Panc1 (cell line): ENCODE results near the gene BCAN. TPM values are rescaled to one million over a fixed set of nuclear protein-coding genes. Genes with fewer than 3 reads are reported as not detected.

Source experiments
- ATAC-seq: fragments of 200-7000 bp; cut with Tn5 transposase; 2 replicates; pipeline ENCODE4 v1.9.1; 2020; ENCODE audit warnings: mild to moderate bottlenecking, moderate library complexity
- BruUV-seq: library from RNA; stranded (reverse); fragments of 400-500 nt; replicated peaks from 2 replicates; lab custom pipeline; 2021; lab: Mats Ljungman, UMichigan
- CTCF ChIA-PET: fragments of 300-600 bp; sonication (Branson Sonifier 250); formaldehyde crosslinking; loops from one replicate; lab custom pipeline; 2022; ENCODE audit warnings: antibody characterized with exemption; lab: Charles Lee
- POLR2A ChIA-PET: fragments of 300-600 bp; sonication (Branson Sonifier 250); formaldehyde crosslinking; loops from one replicate; lab custom pipeline; 2022; ENCODE audit warnings: antibody characterized with exemption; lab: Charles Lee
- DNase-seq: peaks from one replicate; pipeline ENCODE4 v3.0.0-alpha.2; 2010; ENCODE audit warnings: low read depth, low spot score
- H3K27ac ChIP-seq: 2 replicates; pipeline ENCODE4 v1.5.1; 2011; ENCODE audit warnings: mild to moderate bottlenecking, low read length, inconsistent platforms
- H3K27me3 ChIP-seq: fragments of 200-500 bp; sonication (Bioruptor generic); 2 replicates; pipeline ENCODE4 v1.6.0; 2014; ENCODE audit warnings: low read length, inconsistent platforms; ENCODE audit not compliant: control insufficient read depth, insufficient read depth
- H3K36me3 ChIP-seq: fragments of 200-500 bp; sonication (Bioruptor generic); 2 replicates; pipeline ENCODE4 v1.5.1; 2014; ENCODE audit warnings: inconsistent platforms, mild to moderate bottlenecking, low read length, moderate library complexity; ENCODE audit not compliant: control insufficient read depth, insufficient read depth
- H3K4me1 ChIP-seq: 2 replicates; pipeline ENCODE4 v1.5.1; 2011; ENCODE audit warnings: inconsistent platforms, mild to moderate bottlenecking, low read length, moderate library complexity; ENCODE audit not compliant: control insufficient read depth, insufficient read depth
- H3K4me3 ChIP-seq, 2 experiments: 2 replicates each; pipeline ENCODE4 v1.5.1; 2011 to 2012; ENCODE audit warnings: low read depth in 2 of 2, low read length in 2 of 2, mild to moderate bottlenecking in 2 of 2, inconsistent platforms in 1 of 2, moderate library complexity in 1 of 2
- H3K9me3 ChIP-seq: fragments of 200-500 bp; sonication (Bioruptor generic); 2 replicates; pipeline ENCODE4 v1.5.1; 2014; ENCODE audit warnings: low read depth, mild to moderate bottlenecking, inconsistent platforms, low read length, moderate library complexity; ENCODE audit not compliant: control insufficient read depth, insufficient read depth
- POLR2AphosphoS5 ChIP-seq: IDR thresholded peaks from 2 replicates; pipeline ENCODE4 v1.6.1; 2012; ENCODE audit warnings: mild to moderate bottlenecking, low read depth, low read length, moderate library complexity
- SIN3A ChIP-seq: IDR thresholded peaks from 2 replicates; pipeline ENCODE4 v1.6.1; 2012; ENCODE audit warnings: low read depth, mild to moderate bottlenecking, low read length, moderate library complexity, borderline replicate concordance; ENCODE audit not compliant: insufficient read depth
- TCF7L2 ChIP-seq: IDR thresholded peaks from 2 replicates; pipeline ENCODE4 v1.6.1; 2011; ENCODE audit warnings: mild to moderate bottlenecking, low read depth, low read length, inconsistent platforms
- in situ Hi-C: cut with HindIII; loops from 2 replicates; pipeline ENCODE4 v1.10.0; 2016; ENCODE audit warnings: low sequenced_read_pairs, low pct_unique_long_range_greater_than_20kb
- intact Hi-C: fragments of 100-400 bp; cut with micrococcal nuclease; formaldehyde crosslinking; loops from one replicate; pipeline ENCODE4 v1.10.0; 2022; ENCODE audit not compliant: unreplicated experiment
- total RNA-seq: library from RNA; stranded (reverse); gene quantifications from one replicate; pipeline ENCODE4 v1.2.1, GENCODE V29; 2021; ENCODE audit not compliant: unreplicated experiment
- TF ChIP-seq, protein P1 (sequence below): fragments of 450-650 bp; IDR thresholded peaks from 2 replicates; pipeline ENCODE4 v1.5.1; 2017; ENCODE audit warnings: mild to moderate bottlenecking
- TF ChIP-seq, protein P2 (sequence below), 2 experiments: IDR thresholded peaks; 2 replicates each; pipeline ENCODE4 v1.6.1; 2011 to 2012; ENCODE audit warnings: low read depth in 2 of 2, control low read depth in 1 of 2, low read length in 1 of 2, mild to moderate bottlenecking in 1 of 2, moderate library complexity in 1 of 2; ENCODE audit not compliant: insufficient read depth in 1 of 2

BCAN gene
- total RNA-seq, 1 experiment from 2014 or later = 0.57 TPM

DNA sequence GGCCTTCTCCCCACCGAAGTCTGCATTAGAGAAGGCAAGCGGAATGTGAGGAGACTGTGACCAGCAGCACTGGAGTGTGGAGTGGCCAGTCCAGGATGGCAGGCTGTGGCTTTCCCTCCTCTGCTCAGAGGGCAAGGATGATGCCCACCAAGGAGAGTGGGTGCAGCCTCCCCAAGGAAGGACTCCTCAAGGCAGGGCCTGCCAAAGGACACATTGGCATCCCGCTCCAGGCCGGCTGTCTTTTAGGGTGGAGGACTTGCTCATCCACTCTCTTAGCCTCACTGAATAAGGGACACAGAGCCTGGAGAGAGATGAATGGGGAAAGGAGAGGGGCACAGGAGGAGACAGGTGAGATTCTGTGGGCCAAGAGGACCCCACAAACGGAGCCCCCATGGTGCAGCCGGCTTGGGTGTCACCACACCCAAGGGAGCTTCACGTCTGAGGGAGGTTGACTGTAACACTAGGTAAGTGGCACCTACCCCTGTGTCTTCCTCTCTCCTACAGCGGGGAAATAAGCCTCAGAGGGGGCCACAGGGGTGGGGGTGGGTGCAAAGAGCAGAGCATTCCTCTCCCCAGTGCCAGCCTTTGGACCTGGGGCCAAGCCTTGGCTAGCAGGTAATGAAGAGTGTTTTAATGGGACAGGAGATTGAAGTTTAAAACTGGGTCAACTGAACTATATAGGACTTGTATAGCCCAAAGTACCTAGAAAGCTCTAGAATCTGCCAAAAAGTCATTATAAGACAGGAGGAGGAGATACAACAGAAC is 39.5 kb downstream of the BCAN start:
- BruUV-seq = no TSS peak
- in situ Hi-C loops (no loop called here), intact Hi-C loops (no loop called here)
- Histone ChIP-seq H3K36me3 (no peaks in the 10 kb centered on the region), H3K27ac (no peak overlapping the region), H3K9me3 (no peaks in the 10 kb centered on the region), H3K27me3 (no peaks in the 10 kb centered on the region), H3K4me1 (peaks cover 11% of the 10 kb centered on the region), H3K4me3 (no peak overlapping the region)
- ATAC-seq (no peak), DNase-seq (no peak)
- TF ChIP-seq POLR2AphosphoS5 = no peak
- TF ChIP-seq TCF7L2 = no peak
- TF ChIP-seq, protein P1, sequence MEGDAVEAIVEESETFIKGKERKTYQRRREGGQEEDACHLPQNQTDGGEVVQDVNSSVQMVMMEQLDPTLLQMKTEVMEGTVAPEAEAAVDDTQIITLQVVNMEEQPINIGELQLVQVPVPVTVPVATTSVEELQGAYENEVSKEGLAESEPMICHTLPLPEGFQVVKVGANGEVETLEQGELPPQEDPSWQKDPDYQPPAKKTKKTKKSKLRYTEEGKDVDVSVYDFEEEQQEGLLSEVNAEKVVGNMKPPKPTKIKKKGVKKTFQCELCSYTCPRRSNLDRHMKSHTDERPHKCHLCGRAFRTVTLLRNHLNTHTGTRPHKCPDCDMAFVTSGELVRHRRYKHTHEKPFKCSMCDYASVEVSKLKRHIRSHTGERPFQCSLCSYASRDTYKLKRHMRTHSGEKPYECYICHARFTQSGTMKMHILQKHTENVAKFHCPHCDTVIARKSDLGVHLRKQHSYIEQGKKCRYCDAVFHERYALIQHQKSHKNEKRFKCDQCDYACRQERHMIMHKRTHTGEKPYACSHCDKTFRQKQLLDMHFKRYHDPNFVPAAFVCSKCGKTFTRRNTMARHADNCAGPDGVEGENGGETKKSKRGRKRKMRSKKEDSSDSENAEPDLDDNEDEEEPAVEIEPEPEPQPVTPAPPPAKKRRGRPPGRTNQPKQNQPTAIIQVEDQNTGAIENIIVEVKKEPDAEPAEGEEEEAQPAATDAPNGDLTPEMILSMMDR = no peak
- TF ChIP-seq, protein P2, sequence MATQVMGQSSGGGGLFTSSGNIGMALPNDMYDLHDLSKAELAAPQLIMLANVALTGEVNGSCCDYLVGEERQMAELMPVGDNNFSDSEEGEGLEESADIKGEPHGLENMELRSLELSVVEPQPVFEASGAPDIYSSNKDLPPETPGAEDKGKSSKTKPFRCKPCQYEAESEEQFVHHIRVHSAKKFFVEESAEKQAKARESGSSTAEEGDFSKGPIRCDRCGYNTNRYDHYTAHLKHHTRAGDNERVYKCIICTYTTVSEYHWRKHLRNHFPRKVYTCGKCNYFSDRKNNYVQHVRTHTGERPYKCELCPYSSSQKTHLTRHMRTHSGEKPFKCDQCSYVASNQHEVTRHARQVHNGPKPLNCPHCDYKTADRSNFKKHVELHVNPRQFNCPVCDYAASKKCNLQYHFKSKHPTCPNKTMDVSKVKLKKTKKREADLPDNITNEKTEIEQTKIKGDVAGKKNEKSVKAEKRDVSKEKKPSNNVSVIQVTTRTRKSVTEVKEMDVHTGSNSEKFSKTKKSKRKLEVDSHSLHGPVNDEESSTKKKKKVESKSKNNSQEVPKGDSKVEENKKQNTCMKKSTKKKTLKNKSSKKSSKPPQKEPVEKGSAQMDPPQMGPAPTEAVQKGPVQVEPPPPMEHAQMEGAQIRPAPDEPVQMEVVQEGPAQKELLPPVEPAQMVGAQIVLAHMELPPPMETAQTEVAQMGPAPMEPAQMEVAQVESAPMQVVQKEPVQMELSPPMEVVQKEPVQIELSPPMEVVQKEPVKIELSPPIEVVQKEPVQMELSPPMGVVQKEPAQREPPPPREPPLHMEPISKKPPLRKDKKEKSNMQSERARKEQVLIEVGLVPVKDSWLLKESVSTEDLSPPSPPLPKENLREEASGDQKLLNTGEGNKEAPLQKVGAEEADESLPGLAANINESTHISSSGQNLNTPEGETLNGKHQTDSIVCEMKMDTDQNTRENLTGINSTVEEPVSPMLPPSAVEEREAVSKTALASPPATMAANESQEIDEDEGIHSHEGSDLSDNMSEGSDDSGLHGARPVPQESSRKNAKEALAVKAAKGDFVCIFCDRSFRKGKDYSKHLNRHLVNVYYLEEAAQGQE (IDR thresholded peaks at IDR 0.05; ENCODE audit: insufficient read depth in 1 of 2, low read depth in 2 of 2, low read length in 1 of 2) = no peak
- TF ChIP-seq SIN3A = no peak
- ChIA-PET POLR2A (interaction anchor here (0.6 to 0.7 kb wide), 2 partner anchors 28 to 70 kb away, joined by 3 to 10 read pairs; partner anchors contain the start of gene HDGF), CTCF (interaction anchor here (0.7 to 1.6 kb wide), 5 partner anchors 21 to 247 kb away, joined by 3 to 11 read pairs (median 3); no protein-coding TSS in a partner anchor)

DNA sequence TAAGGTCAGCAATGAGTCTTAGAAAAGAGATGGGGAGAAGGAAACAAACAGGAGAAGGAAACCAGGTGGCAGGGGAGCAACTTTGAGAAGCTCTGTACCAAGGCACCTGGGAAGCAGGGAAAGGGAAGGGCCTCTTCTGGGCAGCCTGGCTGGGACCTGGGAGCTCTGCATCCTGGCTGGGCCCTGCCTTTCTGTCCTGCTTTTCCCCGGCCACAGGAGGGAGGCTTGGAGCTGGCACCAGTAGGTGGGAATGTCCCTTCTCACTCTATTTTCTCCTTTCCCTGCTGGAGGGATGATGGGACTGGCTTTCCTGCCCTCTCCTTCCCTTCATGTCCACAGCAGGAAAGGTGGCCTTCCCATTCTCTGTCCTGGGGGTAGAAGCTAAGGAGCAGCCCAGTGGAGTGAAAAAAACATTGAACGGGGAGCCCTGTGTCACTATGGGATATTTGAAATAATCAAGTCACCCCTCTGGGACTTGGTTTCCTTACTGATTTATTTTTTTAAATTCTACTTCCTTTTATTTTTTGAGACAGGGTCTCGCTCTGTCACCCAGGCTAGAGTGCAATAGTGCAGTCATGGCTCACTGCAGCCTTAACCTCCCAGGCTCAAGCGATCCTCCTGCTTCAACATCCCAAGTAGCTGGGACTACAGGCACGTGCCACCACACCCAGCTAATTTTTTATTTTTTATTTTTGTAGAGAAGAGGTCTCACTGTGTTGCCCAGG is 40.4 kb downstream of the BCAN start:
- H3K9me3 ChIP-seq = no peaks in the 10 kb centered on the region
- no peaks in the 10 kb centered on the region for H3K27me3 ChIP-seq
- intact Hi-C loops = no loop called here
- no peak for DNase-seq
- H3K27ac ChIP-seq = no peak overlapping the region
- peaks cover 10% of the 10 kb centered on the region for H3K4me1 ChIP-seq
- ATAC-seq = peak; percentile 67
- TF ChIP-seq POLR2AphosphoS5 = no peak
- TF ChIP-seq, protein P1 = peak; percentile 46
- H3K36me3 ChIP-seq = no peaks in the 10 kb centered on the region
- CTCF ChIA-PET = interaction anchor here (0.7 to 1.2 kb wide), 4 partner anchors 20 to 246 kb away, joined by 3 to 11 read pairs (median 3); no protein-coding TSS in a partner anchor
- no peak overlapping the region for H3K4me3 ChIP-seq
- POLR2A ChIA-PET = interaction anchor here (0.6 to 0.7 kb wide), 3 partner anchors 27 to 69 kb away, joined by 3 to 10 read pairs (median 3); partner anchors contain the start of gene HDGF
- in situ Hi-C loops = no loop called here
- BruUV-seq = no TSS peak
